Neural crest cell (in vitro differentiated cells): ENCODE measurements around the gene CTAGE9. TPM values are rescaled to one million over a fixed set of nuclear protein-coding genes. Genes with fewer than 3 reads are reported as not detected.
A peak's percentile ranks its signal among the peaks of the same experiment; 100 is the strongest.

Experiments
- DNase-seq: peaks from one replicate; pipeline ENCODE4 v3.0.0; 2021; ENCODE audit warnings: low read depth, mixed read lengths, low spot score
- H3K27ac Mint-ChIP-seq: one replicate; pipeline ENCODE4 v1.8.0; 2021; ENCODE audit warnings: mild to moderate bottlenecking, mixed read lengths; ENCODE audit not compliant: unreplicated experiment
- H3K27me3 Mint-ChIP-seq: 2 replicates; pipeline ENCODE4 v1.8.0; 2021; ENCODE audit warnings: low read depth, mild to moderate bottlenecking, mixed read lengths
- H3K36me3 Mint-ChIP-seq: 2 replicates; pipeline ENCODE4 v1.8.0; 2021; ENCODE audit warnings: low read depth, mild to moderate bottlenecking, mixed read lengths
- H3K4me1 Mint-ChIP-seq: 2 replicates; pipeline ENCODE4 v1.8.0; 2021; ENCODE audit warnings: mixed read lengths
- H3K4me3 Mint-ChIP-seq: one replicate; pipeline ENCODE4 v1.8.0; 2021; ENCODE audit warnings: mild to moderate bottlenecking, mixed read lengths
- H3K9me3 Mint-ChIP-seq: 2 replicates; pipeline ENCODE4 v1.8.0; 2021; ENCODE audit warnings: mixed read lengths
- total RNA-seq: library from RNA; stranded (reverse); gene quantifications from 2 replicates; pipeline ENCODE4 v1.2.1, GENCODE V29; 2021
- TF ChIP-seq, protein P1 (sequence below): fragments of 200-600 bp; sonication (generic); conservative IDR thresholded peaks from 2 replicates; pipeline ENCODE4 v1.5.0; 2021; ENCODE audit warnings: antibody characterized with exemption, mild to moderate bottlenecking

The CTAGE9 gene
- total RNA-seq, 1 donor from 2014 or later, result not detected

DNA sequence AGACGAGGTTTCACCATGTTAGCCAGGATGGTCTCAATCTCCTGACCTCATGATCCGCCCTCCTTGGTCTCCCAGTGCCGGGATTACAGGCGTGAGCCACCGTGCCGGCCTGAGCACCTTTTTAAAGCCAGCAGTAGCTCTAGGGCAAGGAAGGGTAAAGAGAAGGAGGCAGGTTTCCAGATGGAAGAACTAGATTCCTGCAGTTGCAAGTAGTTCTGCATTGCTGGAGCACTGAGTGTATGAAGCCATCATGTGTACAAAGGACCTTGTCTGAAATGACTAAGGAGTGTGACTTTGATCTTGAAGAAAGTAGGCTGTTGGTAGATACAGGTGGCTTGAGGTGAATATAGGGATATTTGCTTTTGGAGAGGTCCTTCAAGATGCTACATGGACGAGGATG, 13.9 kb downstream of the CTAGE9 start:
- H3K27ac Mint-ChIP-seq, result no peak overlapping the region
- H3K9me3 Mint-ChIP-seq, result no peaks in the 10 kb centered on the region
- no peak for DNase-seq
- H3K36me3 Mint-ChIP-seq, result no peaks in the 10 kb centered on the region
- no peaks in the 10 kb centered on the region for H3K27me3 Mint-ChIP-seq
- H3K4me3 Mint-ChIP-seq, result no peak overlapping the region
- H3K4me1 Mint-ChIP-seq, result no peaks in the 10 kb centered on the region
- TF ChIP-seq, protein P1, sequence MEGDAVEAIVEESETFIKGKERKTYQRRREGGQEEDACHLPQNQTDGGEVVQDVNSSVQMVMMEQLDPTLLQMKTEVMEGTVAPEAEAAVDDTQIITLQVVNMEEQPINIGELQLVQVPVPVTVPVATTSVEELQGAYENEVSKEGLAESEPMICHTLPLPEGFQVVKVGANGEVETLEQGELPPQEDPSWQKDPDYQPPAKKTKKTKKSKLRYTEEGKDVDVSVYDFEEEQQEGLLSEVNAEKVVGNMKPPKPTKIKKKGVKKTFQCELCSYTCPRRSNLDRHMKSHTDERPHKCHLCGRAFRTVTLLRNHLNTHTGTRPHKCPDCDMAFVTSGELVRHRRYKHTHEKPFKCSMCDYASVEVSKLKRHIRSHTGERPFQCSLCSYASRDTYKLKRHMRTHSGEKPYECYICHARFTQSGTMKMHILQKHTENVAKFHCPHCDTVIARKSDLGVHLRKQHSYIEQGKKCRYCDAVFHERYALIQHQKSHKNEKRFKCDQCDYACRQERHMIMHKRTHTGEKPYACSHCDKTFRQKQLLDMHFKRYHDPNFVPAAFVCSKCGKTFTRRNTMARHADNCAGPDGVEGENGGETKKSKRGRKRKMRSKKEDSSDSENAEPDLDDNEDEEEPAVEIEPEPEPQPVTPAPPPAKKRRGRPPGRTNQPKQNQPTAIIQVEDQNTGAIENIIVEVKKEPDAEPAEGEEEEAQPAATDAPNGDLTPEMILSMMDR, result no peak

DNA sequence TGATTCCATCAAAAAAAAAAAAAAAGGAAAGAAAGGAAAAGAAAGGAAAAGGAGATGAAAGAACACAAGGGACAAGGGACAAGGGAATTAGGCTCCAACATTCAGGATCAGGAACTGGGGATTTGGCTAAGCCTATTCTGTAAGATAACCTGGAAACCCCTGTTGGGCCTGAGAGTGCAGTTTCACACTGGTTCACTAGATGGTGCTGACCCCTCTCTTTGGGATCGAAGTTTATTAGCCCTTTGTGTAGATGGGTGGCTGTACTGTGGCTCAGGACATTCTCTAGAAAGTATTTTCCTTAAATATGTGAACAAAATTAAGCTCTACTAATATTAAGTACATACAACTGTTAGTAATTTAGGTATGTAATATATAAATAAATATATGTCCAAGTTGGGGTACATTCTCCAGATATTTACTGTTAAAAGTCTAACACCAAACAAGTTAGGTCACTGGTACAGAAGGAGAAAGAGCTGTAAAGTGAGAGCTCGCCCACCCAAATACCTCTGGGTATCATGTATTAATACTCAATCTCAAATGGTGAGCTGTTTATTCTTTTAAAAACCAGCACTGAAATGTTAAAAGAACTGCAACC, 15.9 kb downstream of the CTAGE9 start:
- no peak overlapping the region for H3K4me3 Mint-ChIP-seq
- no peaks in the 10 kb centered on the region for H3K36me3 Mint-ChIP-seq
- no peaks in the 10 kb centered on the region for H3K27me3 Mint-ChIP-seq
- no peaks in the 10 kb centered on the region for H3K4me1 Mint-ChIP-seq
- H3K9me3 Mint-ChIP-seq, result no peaks in the 10 kb centered on the region
- peak; percentile 48 for DNase-seq
- H3K27ac Mint-ChIP-seq, result no peak overlapping the region
- TF ChIP-seq, protein P1, result peak; percentile 82

DNA sequence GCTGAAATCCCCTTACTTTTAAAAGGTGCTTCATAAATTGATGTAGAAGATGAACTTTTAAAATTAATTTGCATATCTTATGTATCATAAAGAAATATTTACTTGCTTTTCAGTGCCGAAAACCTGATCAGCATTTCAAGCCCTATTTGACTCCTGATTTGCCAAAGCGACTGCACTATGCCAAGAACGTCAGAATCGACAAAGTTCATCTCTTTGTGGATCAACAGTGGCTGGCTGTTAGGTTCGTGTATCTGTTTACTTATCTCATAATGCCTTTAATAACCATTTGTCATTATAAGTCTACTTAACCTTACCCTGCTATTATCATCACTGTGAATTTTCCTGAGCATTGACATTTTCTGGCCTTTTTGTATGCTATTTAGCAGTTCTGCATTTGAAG, 17.4 kb downstream of the CTAGE9 start:
- Mint-ChIP-seq H3K27ac (no peak overlapping the region), H3K9me3 (no peaks in the 10 kb centered on the region), H3K4me1 (no peaks in the 10 kb centered on the region), H3K27me3 (no peaks in the 10 kb centered on the region), H3K4me3 (no peak overlapping the region), H3K36me3 (no peaks in the 10 kb centered on the region)
- DNase-seq, result no peak
- TF ChIP-seq, protein P1, result no peak

DNA sequence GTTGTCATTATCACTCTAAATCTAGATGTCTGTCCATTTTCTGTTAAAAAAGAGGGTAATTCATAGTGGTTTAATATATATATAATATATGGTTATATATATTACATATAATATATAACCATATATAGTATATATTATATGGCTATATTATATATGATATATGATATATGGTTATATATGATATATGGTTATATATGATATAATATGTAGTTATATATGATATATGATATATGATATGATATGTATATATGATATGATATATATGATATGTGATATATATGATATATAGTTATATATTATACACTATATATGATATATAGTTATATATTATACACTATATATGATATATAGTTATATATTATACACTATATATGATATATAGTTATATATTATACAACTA, 18.2 kb downstream of the CTAGE9 start:
- H3K27ac Mint-ChIP-seq, result no peak overlapping the region
- H3K27me3 Mint-ChIP-seq, result no peaks in the 10 kb centered on the region
- no peaks in the 10 kb centered on the region for H3K4me1 Mint-ChIP-seq
- H3K4me3 Mint-ChIP-seq, result no peak overlapping the region
- no peaks in the 10 kb centered on the region for H3K36me3 Mint-ChIP-seq
- DNase-seq, result no peak
- H3K9me3 Mint-ChIP-seq, result no peaks in the 10 kb centered on the region
- TF ChIP-seq, protein P1, result no peak

DNA sequence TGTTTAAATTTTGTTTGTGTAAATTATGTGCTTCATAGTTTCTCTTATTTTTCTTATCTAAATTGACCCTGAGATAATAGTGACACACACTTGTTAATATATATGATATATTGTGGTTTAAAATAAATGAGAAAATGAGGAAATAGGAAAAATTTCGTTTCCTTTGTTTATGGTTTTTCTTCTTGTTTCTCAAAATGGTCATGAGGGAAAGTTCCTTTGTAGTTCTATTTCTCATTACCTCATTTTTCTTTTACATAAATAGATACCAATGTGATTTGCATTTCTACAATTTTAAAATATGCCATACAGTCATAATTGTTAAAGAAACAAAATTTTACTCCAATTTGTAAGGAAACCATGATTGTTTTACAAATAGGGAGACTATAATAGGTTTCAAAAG, 18.8 kb downstream of the CTAGE9 start:
- H3K4me3 Mint-ChIP-seq, result no peak overlapping the region
- DNase-seq, result no peak
- H3K4me1 Mint-ChIP-seq, result no peaks in the 10 kb centered on the region
- TF ChIP-seq, protein P1, result no peak
- H3K9me3 Mint-ChIP-seq, result no peaks in the 10 kb centered on the region
- H3K36me3 Mint-ChIP-seq, result no peaks in the 10 kb centered on the region
- H3K27me3 Mint-ChIP-seq, result no peaks in the 10 kb centered on the region
- H3K27ac Mint-ChIP-seq, result no peak overlapping the region
